HTERT RPE-1 (cell line): ENCODE data around the gene LRRC66.

Experiments
- in situ Hi-C: fragments of 300-500 bp; cut with MboI; formaldehyde crosslinking; loops from 4 replicates; pipeline ENCODE4 v1.14.3; 2020; ENCODE audit warnings: low sequenced_read_pairs

LRRC66 gene, protein sequence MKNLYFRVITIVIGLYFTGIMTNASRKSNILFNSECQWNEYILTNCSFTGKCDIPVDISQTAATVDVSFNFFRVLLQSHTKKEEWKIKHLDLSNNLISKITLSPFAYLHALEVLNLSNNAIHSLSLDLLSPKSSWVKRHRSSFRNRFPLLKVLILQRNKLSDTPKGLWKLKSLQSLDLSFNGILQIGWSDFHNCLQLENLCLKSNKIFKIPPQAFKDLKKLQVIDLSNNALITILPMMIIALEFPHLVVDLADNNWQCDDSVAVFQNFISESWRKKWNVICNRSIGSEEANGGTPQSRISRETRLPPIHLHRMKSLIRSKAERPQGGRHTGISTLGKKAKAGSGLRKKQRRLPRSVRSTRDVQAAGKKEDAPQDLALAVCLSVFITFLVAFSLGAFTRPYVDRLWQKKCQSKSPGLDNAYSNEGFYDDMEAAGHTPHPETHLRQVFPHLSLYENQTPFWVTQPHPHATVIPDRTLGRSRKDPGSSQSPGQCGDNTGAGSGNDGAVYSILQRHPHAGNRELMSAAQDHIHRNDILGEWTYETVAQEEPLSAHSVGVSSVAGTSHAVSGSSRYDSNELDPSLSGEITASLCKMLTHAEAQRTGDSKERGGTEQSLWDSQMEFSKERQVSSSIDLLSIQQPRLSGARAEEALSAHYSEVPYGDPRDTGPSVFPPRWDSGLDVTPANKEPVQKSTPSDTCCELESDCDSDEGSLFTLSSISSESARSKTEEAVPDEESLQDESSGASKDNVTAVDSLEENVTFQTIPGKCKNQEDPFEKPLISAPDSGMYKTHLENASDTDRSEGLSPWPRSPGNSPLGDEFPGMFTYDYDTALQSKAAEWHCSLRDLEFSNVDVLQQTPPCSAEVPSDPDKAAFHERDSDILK

DNA sequence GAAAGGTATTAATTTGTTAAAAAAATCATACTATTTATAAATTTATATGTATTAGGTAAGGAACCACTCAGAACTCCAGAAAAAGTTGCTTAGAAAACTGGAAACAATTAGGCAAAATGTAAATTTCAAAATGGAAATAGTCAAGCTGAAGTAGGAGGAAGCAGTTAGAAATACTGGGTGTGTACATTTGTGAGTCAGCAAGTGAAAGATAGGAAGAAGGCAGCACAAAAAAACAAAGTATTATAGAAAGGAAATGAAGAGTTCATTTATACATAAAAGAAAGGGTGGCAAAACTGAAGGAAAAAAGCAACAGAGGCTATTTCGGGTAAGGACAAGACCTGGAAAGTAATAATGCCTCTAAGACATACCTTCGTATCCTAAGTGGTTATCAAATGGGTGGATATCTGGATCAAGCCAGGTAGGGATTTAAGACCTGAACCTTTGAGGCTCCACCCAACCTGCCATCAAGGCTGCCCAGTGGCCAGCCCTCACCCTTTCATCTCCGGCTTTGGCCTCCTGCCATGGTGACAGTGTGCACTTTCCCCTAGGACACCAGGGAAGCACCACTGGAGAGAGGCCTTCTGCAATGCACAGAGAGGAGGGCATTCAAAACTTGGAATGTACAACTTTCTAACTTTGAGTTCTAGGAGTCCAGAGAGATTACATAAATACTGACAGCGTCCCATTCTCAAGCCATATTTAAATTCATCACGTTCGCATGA, at the start of gene LRRC66:
LRRC66 (minus strand) TSS at position 428 of the 722 bp plus-strand sequence. CDS start 2,750 bp downstream, outside the sequence.
- in situ Hi-C loops: no loop called here

DNA sequence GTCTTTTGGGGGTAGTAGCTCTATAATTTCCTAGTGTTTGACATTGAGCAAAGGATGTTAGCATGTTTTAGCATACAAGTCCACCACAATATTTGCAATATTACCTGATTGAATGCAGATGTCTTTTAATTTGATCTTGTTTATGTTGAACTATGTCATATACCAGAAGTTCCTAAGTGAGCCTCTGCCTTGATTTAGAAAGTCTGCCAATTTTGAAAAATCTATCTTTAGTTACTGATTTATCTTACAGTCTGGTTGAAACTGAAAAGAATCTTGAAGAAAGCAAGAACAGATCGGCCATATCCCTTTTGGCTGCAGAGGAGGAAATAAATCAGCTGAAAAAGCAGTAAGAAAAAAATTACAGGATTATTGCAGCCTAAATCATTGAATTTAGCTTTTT, 49.4 kb upstream of the LRRC66 start:
- in situ Hi-C loops: no loop called here

DNA sequence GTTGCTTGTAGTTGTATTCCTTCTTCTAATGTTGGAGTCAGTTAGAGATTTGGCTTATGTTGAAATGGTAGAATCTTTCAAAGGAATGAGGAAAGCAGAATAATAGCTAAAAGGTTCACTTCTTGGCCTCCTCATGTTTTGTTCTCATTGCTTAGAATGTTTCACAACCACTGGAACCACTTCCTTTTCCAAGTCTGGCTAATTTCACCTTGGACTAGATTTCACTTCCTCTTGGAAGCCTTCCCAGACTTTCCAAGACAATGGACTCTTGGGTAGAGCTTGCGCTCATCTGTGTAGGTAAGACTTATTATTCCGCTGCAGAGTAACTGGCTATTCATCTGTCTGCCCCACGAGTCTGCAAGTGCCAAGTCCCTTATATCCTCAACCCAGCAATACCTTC, 39.2 kb upstream of the LRRC66 start:
- in situ Hi-C loops: no loop called here

DNA sequence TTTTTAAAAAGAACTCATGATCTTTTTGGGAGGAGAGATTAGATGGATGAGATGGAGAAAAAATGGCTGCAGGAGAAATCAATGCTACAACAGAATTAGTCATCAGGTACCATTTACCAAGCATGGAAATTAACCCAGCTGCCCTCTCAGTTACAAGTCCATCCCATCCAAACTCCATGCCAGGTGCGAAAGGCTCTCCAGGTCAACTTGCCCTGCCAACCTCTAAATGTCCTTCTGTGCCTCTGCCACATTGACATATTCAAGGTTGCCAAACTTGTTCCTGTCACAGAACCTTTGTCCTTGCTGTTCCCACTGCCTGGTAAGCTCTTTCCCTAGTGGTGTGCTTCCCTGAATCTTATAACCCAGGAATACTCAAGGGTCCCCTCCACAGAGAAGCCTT, 38.1 kb upstream of the LRRC66 start:
- in situ Hi-C loops: no loop called here

DNA sequence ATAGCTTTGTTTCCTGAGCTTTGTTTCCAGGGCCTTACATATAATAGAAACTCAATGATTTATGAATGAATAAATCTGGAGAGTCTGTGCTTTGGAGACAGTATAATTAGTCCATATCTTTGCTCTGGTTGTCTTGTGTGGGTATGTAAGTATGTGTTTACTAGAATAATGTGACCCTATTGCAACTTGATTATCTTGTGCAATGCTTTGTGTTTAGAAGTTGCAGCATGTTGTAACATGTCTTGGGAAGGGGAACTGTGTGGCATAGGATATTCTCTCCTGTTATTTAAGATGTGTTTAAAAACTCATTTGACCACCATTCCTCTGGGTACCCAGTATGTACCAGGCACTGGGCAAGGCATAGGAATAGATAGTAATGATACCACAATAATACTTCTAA, 37.0 kb upstream of the LRRC66 start:
- in situ Hi-C loops: no loop called here

DNA sequence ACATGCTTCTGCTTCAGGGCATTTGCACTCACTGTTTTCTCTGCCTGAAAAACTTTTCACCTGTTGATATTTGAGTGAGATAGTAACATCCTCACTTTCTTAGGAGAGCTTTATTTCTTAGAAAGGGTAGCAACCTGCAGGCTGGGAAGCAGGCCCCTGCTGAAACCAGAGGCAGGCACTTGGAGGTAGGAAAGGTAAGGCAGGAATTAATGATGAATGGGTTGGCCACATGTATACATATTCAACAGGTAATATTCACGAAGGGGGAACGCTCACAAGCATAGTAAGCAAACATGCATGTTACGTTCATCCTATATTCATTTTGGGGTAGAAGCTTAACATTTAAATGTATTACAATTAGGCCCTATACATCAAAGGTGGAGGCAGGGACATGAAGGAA, 34.1 kb upstream of the LRRC66 start:
- in situ Hi-C loops: no loop called here

DNA sequence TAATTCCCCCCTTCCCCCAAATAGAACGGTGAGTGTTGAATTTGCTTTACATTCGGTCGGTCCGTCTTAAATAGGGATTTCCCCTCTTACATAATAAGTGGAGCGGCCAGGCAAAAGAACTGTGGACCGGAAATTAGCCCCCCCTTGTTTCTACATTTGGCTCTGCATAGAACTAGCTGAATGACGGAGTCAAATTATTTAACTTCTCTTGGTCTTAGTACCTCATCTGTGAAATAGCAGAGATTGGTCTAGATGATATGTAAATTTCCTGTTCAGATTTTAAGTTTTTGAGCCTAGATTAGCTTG, 32.3 kb upstream of the LRRC66 start:
- in situ Hi-C loops: no loop called here

DNA sequence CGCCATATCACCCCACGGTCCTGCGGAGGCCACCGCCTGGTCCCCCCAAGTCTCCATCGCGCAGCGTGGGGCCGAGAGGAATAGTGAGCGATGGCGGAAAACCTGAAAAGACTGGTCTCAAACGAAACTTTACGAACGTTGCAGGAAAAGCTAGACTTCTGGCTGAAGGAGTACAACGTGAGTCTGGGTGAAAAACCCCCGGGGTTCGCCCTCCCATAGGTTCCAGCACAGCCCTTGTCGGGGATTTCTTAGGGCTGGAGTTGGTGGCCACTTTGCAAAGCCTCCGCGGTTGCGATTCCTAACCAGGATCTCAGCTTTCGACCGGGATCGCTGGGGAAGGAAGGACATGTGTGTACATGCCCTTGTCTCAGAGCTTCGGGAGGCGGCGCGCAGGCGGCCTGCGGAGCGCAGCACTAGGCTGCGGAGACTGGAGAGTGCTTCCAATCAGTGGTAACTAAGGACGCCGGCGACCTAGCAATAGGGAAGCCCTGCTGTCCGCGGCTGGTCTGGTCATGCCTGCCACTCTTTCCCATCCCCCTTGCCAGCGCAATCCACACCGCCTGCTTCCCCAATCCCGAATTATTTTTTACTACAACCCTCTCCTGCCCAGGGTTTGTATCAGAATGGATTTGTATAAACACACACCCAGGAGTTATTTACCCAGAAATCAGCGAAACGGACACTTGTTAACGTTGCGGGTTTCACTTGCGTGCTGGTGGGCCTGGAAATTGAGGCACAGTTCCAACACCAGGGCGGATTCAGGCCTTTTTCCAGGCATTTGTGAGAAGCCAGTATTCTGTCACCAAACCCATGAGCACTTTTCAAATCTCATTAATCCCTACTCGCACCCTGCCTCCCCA, 31.7 kb upstream of the LRRC66 start:
- in situ Hi-C loops: no loop called here

DNA sequence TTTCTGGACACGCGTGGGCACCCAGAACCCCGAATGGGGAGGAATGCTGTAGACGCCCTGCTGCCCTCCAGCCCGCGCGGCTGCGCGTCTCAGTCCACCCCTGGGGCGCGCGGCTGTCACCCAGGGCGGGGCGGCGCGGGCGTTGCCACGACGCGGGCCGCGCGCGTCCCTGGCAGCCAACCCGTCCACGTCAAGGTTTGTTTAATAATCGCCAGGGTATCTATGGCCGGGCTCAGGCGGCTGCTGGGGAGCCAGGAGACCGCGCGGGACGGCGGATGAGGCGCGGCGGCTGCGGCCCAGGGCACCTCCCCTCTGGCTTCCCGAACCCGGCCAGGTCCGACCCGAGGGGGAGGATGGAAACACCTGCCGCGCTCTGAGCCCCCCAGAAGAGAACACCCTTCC, 31.1 kb upstream of the LRRC66 start, which contains the start of gene SPATA18:
SPATA18 (plus strand) TSS at position 92 of the 402 bp plus-strand sequence. CDS start 401 bp downstream, outside the sequence.
- in situ Hi-C loops: no loop called here

DNA sequence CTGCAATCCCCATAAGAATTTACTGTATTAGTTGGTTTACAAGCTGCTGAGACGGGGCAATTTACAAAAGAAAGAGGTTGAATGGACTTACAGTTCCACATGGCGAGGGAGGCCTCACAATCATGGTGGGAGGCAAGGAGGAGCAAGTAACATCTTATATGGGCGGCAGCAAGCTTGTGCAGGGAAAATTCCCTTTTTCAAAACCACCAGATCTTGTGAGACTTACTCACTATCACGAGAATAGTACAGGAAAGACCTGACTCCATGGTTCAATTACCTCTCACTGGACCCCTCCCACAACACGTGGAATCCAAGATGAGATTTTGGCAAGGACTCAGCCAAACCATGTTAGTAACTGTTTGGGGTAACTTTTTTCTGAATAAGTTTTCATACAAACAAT, 29.1 kb upstream of the LRRC66 start:
- in situ Hi-C loops: no loop called here

DNA sequence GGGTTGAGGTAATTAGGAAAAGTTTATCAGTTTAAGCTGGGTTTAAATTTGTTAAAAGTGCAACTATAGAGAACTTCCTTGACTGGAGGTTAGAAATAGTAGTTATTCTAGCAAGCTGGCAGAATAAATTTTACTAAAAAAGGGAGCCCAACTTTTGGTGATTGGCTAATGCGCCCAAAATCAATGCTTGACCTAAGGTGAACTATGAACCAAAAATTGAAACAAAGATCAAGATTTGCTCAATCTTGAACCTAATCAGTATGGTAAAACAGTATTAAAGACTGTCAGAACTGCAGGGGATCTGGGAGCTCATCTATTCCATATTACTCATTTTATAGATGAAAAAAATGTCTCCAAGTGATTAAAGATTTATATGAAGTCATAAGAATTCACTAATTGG, 24.9 kb upstream of the LRRC66 start:
- in situ Hi-C loops: no loop called here

DNA sequence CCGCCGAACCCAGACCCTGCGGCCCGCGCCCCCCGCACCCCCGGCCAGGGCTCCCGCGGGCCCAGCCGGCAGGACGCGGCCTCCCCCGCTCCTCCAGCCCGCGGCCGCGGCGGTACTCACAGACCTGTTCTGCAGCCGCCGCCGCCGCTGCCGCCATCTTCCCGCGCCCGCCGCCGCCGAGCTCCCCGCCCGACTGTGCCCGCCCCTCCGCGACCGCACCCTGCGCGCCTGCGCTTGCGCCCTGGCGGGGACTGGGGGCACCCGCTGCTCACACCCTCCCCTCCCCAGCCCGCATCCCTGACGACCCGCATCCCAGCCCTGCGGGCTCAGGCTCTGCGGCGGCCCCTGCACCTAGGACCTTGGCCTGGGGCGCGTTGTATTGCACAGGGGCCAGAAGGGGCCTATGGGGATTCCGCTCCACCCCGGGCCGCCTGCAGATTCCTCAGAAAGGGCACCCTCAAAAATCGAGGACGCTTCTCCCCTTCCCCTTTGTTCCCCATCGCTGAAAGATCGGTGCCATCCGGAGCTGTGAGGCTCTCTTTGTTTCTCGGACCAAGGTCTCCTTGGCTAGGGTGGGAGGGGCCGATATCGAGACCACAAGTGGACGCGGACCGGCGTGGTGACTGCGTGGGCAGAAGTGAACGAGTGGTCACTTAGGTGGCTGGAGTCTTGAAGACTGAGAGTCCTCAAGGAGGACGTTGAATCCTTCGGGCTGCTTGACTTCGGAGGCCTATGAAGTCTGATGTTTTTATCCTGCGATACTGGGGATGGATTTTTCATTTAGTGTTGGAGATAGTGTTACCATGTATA, 18.1 kb upstream of the LRRC66 start, which contains the start of gene SGCB:
SGCB (minus strand) TSS at position 197 of the 810 bp plus-strand sequence; CDS start at position 157, 40 bp downstream.
- in situ Hi-C loops: no loop called here

DNA sequence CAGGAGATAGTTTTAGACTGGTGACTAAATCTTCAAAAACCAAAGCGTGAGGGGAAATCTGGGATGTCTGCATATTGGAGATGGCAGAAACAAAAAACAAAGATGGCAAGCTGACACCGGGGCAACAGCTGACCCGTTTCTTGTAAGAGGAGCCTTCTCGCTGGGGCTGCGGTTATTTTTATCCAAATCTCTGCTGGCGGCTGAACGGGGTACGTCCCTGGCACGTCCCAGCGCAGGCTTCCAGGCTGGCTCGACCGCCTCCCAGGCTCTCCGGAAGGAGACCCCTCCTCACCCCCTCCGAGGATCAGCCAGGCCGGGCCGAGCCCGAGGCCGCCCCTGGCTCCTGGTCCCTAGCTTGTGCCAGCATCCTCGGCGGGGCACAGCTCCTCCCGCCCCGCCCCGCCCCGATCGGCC, 17.5 kb upstream of the LRRC66 start:
- in situ Hi-C loops: no loop called here

DNA sequence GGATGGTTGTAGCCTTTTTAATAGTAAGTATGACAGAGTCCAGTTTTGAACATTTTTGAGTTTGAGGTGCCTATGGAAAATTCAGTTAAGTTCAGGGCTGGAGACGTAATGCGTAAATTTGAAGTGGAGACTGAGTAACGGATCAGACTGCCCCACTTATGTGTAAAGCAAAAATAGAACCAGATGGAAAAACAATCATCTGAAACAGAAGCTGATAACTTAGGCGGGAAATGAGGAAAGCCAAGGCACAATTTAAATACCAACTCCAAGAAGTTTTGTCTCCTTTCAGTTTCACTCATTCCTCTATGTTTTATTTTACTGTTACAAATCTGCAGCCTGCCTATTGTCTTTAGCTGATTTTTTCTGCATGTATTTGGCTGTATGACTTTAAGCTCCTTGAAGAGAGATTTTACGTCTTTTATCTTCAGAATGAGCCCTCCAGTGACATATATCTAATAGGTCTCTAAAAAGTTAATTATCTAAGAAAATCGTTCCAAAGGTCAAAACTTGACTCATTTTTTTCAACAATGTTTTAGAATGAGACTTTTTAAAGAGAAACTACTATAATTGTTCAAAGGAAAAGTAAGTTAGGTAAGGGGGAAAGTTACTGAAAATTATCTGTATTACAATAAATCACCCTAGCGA, 16.8 kb upstream of the LRRC66 start:
- in situ Hi-C loops: no loop called here

DNA sequence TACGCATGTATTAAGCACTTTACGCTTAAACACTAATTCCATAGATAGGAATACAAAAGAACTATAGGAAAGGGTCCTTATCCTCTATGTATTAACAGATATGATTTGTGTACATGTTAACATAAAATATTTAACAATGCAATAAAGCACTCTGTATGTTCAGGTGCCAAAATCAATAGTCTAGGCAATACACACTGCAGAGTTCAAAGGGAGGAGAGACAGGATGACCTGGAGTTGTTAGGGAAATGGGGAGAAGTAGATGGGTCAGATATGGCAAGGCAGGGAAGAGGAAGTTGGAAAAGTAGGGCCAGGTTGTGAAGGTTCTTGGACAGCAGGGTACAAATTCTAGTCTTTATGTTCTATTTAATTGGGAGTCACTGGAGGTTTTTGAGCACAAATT, 15.0 kb upstream of the LRRC66 start:
- in situ Hi-C loops: no loop called here

DNA sequence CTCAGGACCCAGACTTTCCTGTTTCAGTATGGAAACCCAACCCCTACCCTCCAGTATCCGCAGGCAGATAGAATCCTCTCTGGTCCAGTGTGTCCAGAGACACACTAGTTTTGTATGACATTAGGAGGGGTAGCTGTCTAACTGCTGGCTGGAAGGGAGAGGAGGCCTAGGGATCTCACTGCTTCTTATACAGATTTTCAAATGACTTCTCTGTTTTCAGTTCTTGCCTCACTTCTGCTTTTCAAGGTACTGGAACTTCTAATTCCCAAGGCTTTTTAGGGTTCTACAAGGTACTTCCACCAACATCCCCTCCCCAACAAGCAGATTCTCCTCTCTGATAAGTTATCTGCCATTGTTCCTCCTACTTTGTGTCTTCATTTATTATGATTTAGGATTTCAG, 11.8 kb upstream of the LRRC66 start:
- in situ Hi-C loops: no loop called here

DNA sequence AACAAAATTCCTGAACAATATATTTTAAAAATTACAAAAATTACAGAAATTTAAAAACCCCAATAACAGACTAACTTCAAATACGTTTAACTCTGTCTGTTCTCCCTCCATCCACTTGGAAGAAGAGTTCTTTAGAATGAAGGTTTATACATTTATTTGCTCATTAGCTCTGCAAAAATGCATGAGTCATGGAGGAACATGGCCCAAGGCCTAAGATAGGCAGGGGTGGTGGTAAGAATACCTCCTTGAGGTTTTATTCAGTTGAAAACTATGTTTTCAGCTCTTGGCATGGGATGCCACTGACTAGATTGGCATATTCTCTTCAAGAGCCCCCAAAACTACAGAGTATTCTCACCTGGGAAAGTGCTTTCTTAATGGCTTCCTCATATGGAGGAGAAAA, 8.8 kb upstream of the LRRC66 start:
- in situ Hi-C loops: no loop called here

DNA sequence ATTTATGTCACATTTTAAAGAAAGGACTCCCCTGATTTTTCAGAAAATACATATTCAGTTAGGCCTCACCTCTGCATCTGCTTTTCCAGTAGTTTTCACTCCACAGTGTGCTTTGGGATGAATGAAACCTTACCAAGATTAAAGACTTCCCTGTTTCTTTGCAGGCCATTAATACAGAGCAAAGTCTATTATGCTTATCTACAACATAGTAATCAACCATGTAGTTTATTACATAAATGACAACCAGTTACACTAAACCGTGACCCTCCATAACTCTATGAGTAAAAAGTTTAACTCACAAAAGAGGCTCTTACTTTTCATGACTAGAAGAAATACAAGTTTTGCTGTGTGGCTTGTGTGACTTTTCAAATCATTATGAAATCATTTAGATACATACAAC, 2.3 kb downstream of the LRRC66 start:
- in situ Hi-C loops: no loop called here

DNA sequence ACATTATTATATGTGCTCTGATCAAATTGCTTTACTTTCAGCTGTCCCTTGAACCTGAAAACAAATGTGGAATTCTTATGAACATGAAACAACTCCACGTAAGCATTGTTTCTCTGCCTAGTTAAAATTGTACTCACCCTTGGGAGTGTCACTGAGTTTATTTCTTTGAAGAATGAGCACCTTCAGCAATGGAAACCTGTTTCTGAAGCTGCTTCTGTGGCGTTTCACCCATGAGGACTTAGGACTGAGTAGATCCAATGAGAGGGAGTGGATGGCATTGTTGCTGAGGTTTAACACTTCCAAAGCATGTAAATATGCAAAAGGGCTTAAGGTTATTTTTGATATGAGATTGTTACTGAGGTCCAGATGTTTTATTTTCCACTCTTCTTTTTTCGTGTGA, 3.2 kb downstream of the LRRC66 start:
- in situ Hi-C loops: no loop called here
